Liver (tissue), 9 donors: ENCODE results near the gene TPPP3. TPM values are rescaled to one million over a fixed set of nuclear protein-coding genes. Genes with fewer than 3 reads are reported as not detected.

ENCODE experiments used
- DNase-seq: peaks from one replicate; pipeline ENCODE4 v3.0.0-alpha.2; 2017; ENCODE audit warnings: low spot score
- H3K27ac ChIP-seq, 2 donors: one replicate each; pipeline ENCODE4 v1.7.0; 2013; ENCODE audit warnings: inconsistent platforms in 2 of 2, low read length in 2 of 2, control low read depth in 1 of 2, low read depth in 1 of 2, mild to moderate bottlenecking in 1 of 2
- H3K27me3 ChIP-seq, 4 donors: one replicate each; pipeline versions ENCODE4 v1.6.1 to v1.7.0; 2013; ENCODE audit warnings: low read length in 3 of 4, inconsistent platforms in 1 of 4, mild to moderate bottlenecking in 1 of 4, moderate library complexity in 1 of 4; ENCODE audit not compliant: control insufficient read depth in 4 of 4, insufficient read depth in 4 of 4
- H3K36me3 ChIP-seq, 4 donors: one replicate each; pipeline versions ENCODE4 v1.6.1 to v1.7.0; 2013; ENCODE audit warnings: low read length in 3 of 4, mild to moderate bottlenecking in 3 of 4, low read depth in 1 of 4, moderate library complexity in 1 of 4; ENCODE audit not compliant: control insufficient read depth in 4 of 4, insufficient read depth in 3 of 4
- H3K4me1 ChIP-seq, 4 donors: one replicate each; pipeline versions ENCODE4 v1.6.1 to v1.7.0; 2013; ENCODE audit warnings: low read length in 3 of 4, mild to moderate bottlenecking in 3 of 4, moderate library complexity in 1 of 4; ENCODE audit not compliant: control insufficient read depth in 4 of 4, insufficient read depth in 4 of 4
- H3K4me3 ChIP-seq, 3 donors: one replicate each; pipeline versions ENCODE4 v1.6.1 to v1.7.0; 2013; ENCODE audit warnings: low read length in 3 of 3, control low read depth in 1 of 3, low read depth in 1 of 3, mild to moderate bottlenecking in 1 of 3
- H3K9ac ChIP-seq, 2 donors: one replicate each; pipeline ENCODE4 v1.7.0; 2013; ENCODE audit warnings: low read length in 2 of 2, mild to moderate bottlenecking in 2 of 2, moderate library complexity in 2 of 2, control low read depth in 1 of 2, low read depth in 1 of 2
- H3K9me3 ChIP-seq, 4 donors: one replicate each; pipeline versions ENCODE4 v1.6.1 to v1.7.0; 2013; ENCODE audit warnings: low read length in 3 of 4; ENCODE audit not compliant: control insufficient read depth in 4 of 4
- ATF3 ChIP-seq: IDR thresholded peaks from 2 replicates; pipeline ENCODE4 v1.6.1; 2016; ENCODE audit warnings: antibody characterized with exemption
- CTCF ChIP-seq: fragments of 150-350 bp; IDR thresholded peaks from 2 replicates; pipeline ENCODE4 v1.5.1; 2017; ENCODE audit warnings: improper control_type of control experiment, low read depth, low read length; ENCODE audit not compliant: missing input control
- EGR1 ChIP-seq, 2 donors: IDR thresholded peaks; 2 replicates each; pipeline ENCODE4 v1.6.1; 2016 to 2018; ENCODE audit warnings: antibody characterized with exemption in 2 of 2, low read depth in 2 of 2
- FOXA1 ChIP-seq: IDR thresholded peaks from 2 replicates; pipeline ENCODE4 v1.6.1; 2016; ENCODE audit warnings: antibody characterized with exemption
- FOXA2 ChIP-seq: IDR thresholded peaks from 2 replicates; pipeline ENCODE4 v1.6.1; 2016; ENCODE audit warnings: antibody characterized with exemption
- GABPA ChIP-seq, 2 donors: IDR thresholded peaks in 1 of 2; conservative IDR thresholded peaks in 1 of 2; 2 replicates each; pipeline ENCODE4 v1.6.1; 2016; ENCODE audit warnings: antibody characterized with exemption in 2 of 2, mild to moderate bottlenecking in 1 of 2, moderate library complexity in 1 of 2
- HNF4A ChIP-seq, 2 donors: conservative IDR thresholded peaks; 2 replicates each; pipeline ENCODE4 v1.6.1; 2016; ENCODE audit warnings: antibody characterized with exemption in 2 of 2, mild to moderate bottlenecking in 2 of 2
- HNF4G ChIP-seq: IDR thresholded peaks from 2 replicates; pipeline ENCODE4 v1.6.1; 2016; ENCODE audit warnings: antibody characterized with exemption
- JUND ChIP-seq, 2 donors: IDR thresholded peaks; 2 replicates each; pipeline ENCODE4 v1.6.1; 2016; ENCODE audit warnings: antibody characterized with exemption in 2 of 2
- MAX ChIP-seq: IDR thresholded peaks from 2 replicates; pipeline ENCODE4 v1.6.1; 2016; ENCODE audit warnings: antibody characterized with exemption
- NR2F2 ChIP-seq: IDR thresholded peaks from 2 replicates; pipeline ENCODE4 v1.6.1; 2016; ENCODE audit warnings: antibody characterized with exemption
- RAD21 ChIP-seq, 2 donors: IDR thresholded peaks; 2 replicates each; pipeline ENCODE4 v1.6.1; 2016; ENCODE audit warnings: antibody characterized with exemption in 2 of 2, mild to moderate bottlenecking in 2 of 2
- REST ChIP-seq: IDR thresholded peaks from 2 replicates; pipeline ENCODE4 v1.6.1; 2016; ENCODE audit warnings: antibody characterized with exemption, mild to moderate bottlenecking
- RXRA ChIP-seq, 2 donors: IDR thresholded peaks; 2 replicates each; pipeline ENCODE4 v1.6.1; 2017 to 2018; ENCODE audit warnings: antibody characterized with exemption in 2 of 2, mild to moderate bottlenecking in 1 of 2
- SP1 ChIP-seq: IDR thresholded peaks from 2 replicates; pipeline ENCODE4 v1.6.1; 2018; ENCODE audit warnings: antibody characterized with exemption, mild to moderate bottlenecking
- TAF1 ChIP-seq: conservative IDR thresholded peaks from 2 replicates; pipeline ENCODE4 v1.6.1; 2016; ENCODE audit warnings: antibody characterized with exemption, mild to moderate bottlenecking
- YY1 ChIP-seq: IDR thresholded peaks from 2 replicates; pipeline ENCODE4 v1.6.1; 2016; ENCODE audit warnings: antibody characterized with exemption, mild to moderate bottlenecking
- ZBTB33 ChIP-seq: IDR thresholded peaks from 2 replicates; pipeline ENCODE4 v1.6.1; 2016; ENCODE audit warnings: antibody characterized with exemption
- WGBS: extraction: QIAGEN DNeasy Blood & Tissue Kit; methylation state at CpG from one replicate; pipeline ENCODE4 v1.1.7; 2013; 5-methylcytosine and 5-hydroxymethylcytosine counted together
- polyA plus RNA-seq, 2 donors: library from polyadenylated mRNA; stranded (reverse) in 1 of 2; unstranded in 1 of 2; fragments of 200-250 nt in 1 of 2; fragments of >200 nt in 1 of 2; fragmentation: Nextera tagmentation in 1 of 2; extraction: Ambion mirVana in 1 of 2; gene quantifications; one replicate each; pipeline versions ENCODE4 v1.2.1 to v1.2.3, GENCODE V29; 2013 to 2015
- total RNA-seq, 2 donors: library from RNA; depleted of rRNA; stranded (reverse); fragments of >200 nt; gene quantifications; one replicate each; pipeline ENCODE4 v1.2.3, GENCODE V29; 2014
- donor health status: healthy.
- donor health status: healthy.
- donor health status: healthy.
- donor health status: healthy.
- donor health status: healthy.

Gene TPPP3
- total and polyA plus RNA-seq, 4 donors: 0.28 to 0.84 (median 0.55) TPM

GRCh38 chr16:67388191-67388590 is 5.1 kb downstream of the TPPP3 start:
- H3K27me3 ChIP-seq: no peaks in the 10 kb centered on the region
- TF ChIP-seq REST (no peak), FOXA2 (no peak), GABPA (IDR thresholded peaks at IDR 0.05 in 1 of 2, conservative IDR thresholded peaks at IDR 0.05 in 1 of 2) (no peak), MAX (no peak), ZBTB33 (no peak), CTCF (no peak), RAD21 (IDR thresholded peaks at IDR 0.05) (no peak), HNF4A (conservative IDR thresholded peaks at IDR 0.05) (no peak), JUND (IDR thresholded peaks at IDR 0.05) (no peak), HNF4G (no peak), TAF1 (no peak), NR2F2 (no peak), FOXA1 (no peak), EGR1 (IDR thresholded peaks at IDR 0.05; ENCODE audit: low read depth in 2 of 2) (no peak), YY1 (no peak), SP1 (no peak), ATF3 (no peak), RXRA (IDR thresholded peaks at IDR 0.05) (no peak)
- H3K4me3 ChIP-seq: no peak overlapping the region
- H3K9ac ChIP-seq: no peak overlapping the region
- peaks cover 0 to 6% (median 0%) of the 10 kb centered on the region in 4 donors for H3K4me1 ChIP-seq
- H3K27ac ChIP-seq: no peak overlapping the region
- no peaks in the 10 kb centered on the region for H3K36me3 ChIP-seq
- no peaks in the 10 kb centered on the region for H3K9me3 ChIP-seq
- DNase-seq: no peak
- WGBS: 90% methylated on average over 8 of the region's 8 CpGs
